Measurements from ENCODE around the gene PAX6.
A peak's percentile ranks its signal among the peaks of the same experiment; 100 is the strongest.

The PAX6 gene

DNA sequence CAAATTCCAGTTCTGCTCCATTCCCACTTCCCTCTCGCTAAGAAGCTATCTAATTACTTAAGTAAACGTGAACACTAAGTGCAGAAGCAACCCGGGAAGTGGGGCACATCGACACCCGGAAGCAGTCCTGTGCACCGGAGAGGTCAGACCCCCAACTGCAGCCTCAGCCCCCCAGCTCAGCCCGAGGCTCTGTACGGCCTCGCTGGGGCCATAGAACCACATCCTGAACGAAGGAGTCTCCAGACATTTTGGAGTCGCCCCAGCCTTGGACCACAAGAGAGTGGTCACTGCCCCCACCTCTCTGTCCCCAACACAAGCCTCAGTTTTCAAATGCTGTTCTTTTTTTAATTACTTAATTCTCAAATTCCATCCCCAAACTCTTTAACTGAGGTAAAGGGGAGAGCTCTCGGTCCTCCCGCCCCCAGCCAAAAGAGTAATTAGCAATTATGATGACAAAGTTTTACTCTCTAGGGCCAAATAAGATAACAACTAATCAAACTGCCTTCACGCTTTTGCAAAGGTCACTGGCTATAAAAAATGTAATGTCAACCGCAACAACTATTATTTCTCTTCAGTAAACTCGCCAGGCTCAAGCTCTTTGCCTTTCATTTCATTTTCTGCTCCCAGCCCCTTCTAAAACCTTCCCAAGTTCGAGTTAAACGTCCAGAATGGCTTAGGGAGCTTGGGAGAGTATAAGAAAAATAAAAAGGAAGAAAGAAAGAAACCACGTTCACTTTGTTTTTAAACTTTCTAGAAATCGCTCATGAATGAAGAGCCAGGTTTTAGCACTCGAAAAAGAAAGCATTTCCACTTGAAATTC is 2.2 kb downstream of the PAX6 start:
- no peak for ATAC-seq (ENCODE audit: low read depth)
- Mint-ChIP-seq H3K36me3 (peaks cover 9% of the 10 kb centered on the region), H3K27ac (no peak overlapping the region), H3K9me3 (peaks cover 8% of the 10 kb centered on the region), H3K4me1 (peaks cover 23% of the 10 kb centered on the region), H3K27me3 (peaks cover 45% of the 10 kb centered on the region), H3K4me3 (peak overlapping the region; percentile 57)
- DNase-seq (ENCODE audit: low spot score in 2 of 2): no peak

GRCh38 chr11:31807799-31808667 is 3.1 kb downstream of the PAX6 start:
- H3K36me3 Mint-ChIP-seq: peaks cover 12% of the 10 kb centered on the region
- H3K27me3 Mint-ChIP-seq: peaks cover 54% of the 10 kb centered on the region
- no peak for DNase-seq (ENCODE audit: low spot score in 2 of 2)
- no peak for ATAC-seq (ENCODE audit: low read depth)
- H3K27ac Mint-ChIP-seq: no peak overlapping the region
- peaks cover 31% of the 10 kb centered on the region for H3K4me1 Mint-ChIP-seq
- no peak overlapping the region for H3K4me3 Mint-ChIP-seq
- H3K9me3 Mint-ChIP-seq: peaks cover 11% of the 10 kb centered on the region

DNA sequence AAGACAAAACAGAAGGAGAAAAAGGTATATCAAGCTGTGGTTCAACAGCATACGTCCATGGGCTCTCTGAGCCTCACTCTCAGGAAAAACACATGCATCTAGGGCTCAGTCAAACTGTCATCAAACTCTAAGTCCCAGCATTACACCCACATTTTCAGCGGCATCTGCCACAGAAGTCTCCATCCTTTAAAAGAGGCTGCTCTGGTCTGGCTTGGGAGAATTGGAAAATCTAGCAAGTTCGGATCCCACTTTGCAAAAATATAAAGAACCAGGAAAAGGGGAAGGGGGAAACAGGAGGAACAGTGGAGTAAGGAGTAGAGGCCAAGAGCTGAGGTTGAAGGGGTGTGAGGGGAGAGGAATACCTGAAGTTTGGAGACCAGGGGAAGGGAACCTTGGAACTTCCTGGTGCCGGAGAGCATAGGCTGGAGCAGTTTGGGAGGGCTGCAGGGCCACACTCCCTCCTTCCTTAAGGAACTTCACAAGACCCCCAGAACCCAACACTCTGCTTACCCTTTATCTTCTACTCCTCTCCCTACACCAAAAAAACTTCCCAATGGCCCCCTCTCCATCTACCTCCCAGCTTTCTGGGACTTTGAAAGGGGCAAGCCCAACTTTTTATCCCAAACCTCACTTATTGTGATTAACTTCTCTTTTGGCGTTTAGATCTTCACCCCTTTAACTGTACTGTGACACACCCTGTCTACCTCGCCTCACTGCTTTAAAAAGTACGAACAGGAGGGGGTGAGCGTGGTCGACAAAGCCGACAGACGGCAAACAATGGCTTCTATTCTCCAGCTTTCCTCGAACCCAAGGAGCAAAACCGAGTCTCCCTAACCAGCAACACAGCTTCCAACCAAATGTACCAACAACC is 4.0 kb downstream of the PAX6 start:
- peaks cover 55% of the 10 kb centered on the region for H3K27me3 Mint-ChIP-seq
- peaks cover 27% of the 10 kb centered on the region for H3K4me1 Mint-ChIP-seq
- H3K4me3 Mint-ChIP-seq: no peak overlapping the region
- peaks cover 14% of the 10 kb centered on the region for H3K9me3 Mint-ChIP-seq
- peak overlapping the region; percentile 72 for H3K27ac Mint-ChIP-seq
- ATAC-seq (ENCODE audit: low read depth) (no peak), DNase-seq (ENCODE audit: low spot score in 2 of 2) (no peak)
- H3K36me3 Mint-ChIP-seq: peaks cover 14% of the 10 kb centered on the region

DNA sequence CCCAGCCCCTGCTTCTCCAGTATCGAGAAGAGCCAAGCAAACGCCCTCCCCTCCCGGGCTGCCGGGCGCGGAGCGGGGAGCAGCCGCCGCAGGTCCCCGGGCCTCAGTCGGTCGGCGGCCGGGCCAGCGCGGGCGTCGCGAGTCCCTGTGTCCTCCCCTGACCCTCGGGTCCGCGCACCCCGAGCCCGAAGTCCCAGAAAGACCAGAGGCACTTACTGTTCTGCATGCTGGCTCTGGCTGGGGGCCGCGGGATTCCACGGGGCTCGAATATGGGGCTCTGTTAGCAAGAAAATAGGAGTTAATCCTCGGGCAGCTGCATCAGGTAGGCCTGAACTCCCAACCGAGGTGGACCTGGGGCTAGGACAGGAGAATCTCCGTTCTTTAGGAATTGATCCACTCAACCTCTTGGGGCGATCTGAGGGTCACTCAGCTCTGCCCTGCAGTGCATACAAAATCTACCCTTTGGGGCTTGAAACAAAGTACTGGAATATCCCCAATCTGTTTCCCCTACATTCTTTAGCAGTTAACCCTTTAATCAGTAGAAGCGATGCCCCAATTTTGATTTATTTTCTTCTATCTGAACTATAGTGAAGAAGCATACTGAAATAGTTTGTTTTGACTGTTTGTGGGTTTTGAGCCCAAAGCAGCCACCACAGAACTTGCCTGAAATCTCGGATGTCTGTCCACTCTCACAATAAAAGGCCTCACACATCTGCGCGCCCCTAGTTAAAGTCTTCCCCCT is 4.8 kb downstream of the PAX6 start:
- H3K4me3 Mint-ChIP-seq: no peak overlapping the region
- peak overlapping the region; percentile 72 for H3K27ac Mint-ChIP-seq
- H3K27me3 Mint-ChIP-seq: peaks cover 56% of the 10 kb centered on the region
- peaks cover 13% of the 10 kb centered on the region for H3K9me3 Mint-ChIP-seq
- ATAC-seq (ENCODE audit: low read depth) (no peak), DNase-seq (ENCODE audit: low spot score in 2 of 2) (peak in 1 of 2 donors; percentile 9)
- peaks cover 24% of the 10 kb centered on the region for H3K4me1 Mint-ChIP-seq
- H3K36me3 Mint-ChIP-seq: peaks cover 13% of the 10 kb centered on the region

- H3K36me3 Mint-ChIP-seq: peaks cover 11% of the 10 kb centered on the region
- no peak overlapping the region for H3K27ac Mint-ChIP-seq
- DNase-seq (ENCODE audit: low spot score in 2 of 2): peak in 1 of 2 donors; percentile 9
- no peak overlapping the region for H3K4me3 Mint-ChIP-seq
- H3K27me3 Mint-ChIP-seq: peaks cover 54% of the 10 kb centered on the region
- peaks cover 19% of the 10 kb centered on the region for H3K4me1 Mint-ChIP-seq
- peaks cover 10% of the 10 kb centered on the region for H3K9me3 Mint-ChIP-seq
- ATAC-seq (ENCODE audit: low read depth): no peak
These were observed 5.4 kb downstream of the PAX6 start for GRCh38 chr11:31805629-31806185.

DNA sequence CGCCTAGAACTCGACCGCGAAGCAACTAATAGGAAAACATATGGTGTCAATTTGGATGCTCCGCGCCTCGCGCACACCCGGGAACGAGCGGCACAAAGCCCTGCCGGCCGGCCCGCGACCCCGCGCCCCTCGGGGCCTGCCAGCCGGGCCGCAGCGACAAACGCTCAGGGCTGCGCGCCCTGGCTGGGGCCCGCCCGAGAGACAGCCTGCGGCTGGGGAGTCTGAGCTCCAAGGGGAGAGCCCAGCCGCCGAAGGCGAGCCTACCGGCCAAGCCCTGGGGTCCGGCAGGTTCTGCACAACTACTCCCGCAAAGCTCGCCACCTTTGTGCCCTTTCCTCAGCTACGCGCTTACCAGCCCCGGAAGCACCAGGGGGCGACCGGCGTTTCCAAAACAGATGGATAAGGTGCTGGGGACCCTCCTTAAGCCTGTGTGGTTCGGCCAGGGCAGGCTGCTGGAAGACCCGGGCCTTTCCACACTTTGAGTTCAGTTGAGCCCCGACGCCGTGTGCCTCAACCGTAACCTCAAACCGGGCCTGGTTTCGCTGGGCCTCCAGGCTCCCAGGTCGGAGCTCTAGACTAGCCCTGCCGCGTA is 6.0 kb downstream of the PAX6 start:
- H3K4me3 Mint-ChIP-seq: no peak overlapping the region
- H3K9me3 Mint-ChIP-seq: peaks cover 13% of the 10 kb centered on the region
- ATAC-seq (ENCODE audit: low read depth) (no peak), DNase-seq (ENCODE audit: low spot score in 2 of 2) (peak in 1 of 2 donors; percentile 11)
- peaks cover 59% of the 10 kb centered on the region for H3K27me3 Mint-ChIP-seq
- peaks cover 14% of the 10 kb centered on the region for H3K36me3 Mint-ChIP-seq
- H3K27ac Mint-ChIP-seq: no peak overlapping the region
- H3K4me1 Mint-ChIP-seq: peaks cover 21% of the 10 kb centered on the region

GRCh38 chr11:31804312-31805036 is 6.6 kb downstream of the PAX6 start:
- Mint-ChIP-seq H3K4me1 (peaks cover 22% of the 10 kb centered on the region), H3K27ac (no peak overlapping the region), H3K27me3 (peaks cover 59% of the 10 kb centered on the region), H3K9me3 (peaks cover 16% of the 10 kb centered on the region), H3K36me3 (peaks cover 15% of the 10 kb centered on the region), H3K4me3 (no peak overlapping the region)
- peak in 1 of 2 donors; percentile 18 for DNase-seq (ENCODE audit: low spot score in 2 of 2)
- no peak for ATAC-seq (ENCODE audit: low read depth)

- H3K4me3 Mint-ChIP-seq: no peak overlapping the region
- ATAC-seq (ENCODE audit: low read depth): no peak
These were observed 7.3 kb downstream of the PAX6 start for GRCh38 chr11:31803813-31804311.

DNA sequence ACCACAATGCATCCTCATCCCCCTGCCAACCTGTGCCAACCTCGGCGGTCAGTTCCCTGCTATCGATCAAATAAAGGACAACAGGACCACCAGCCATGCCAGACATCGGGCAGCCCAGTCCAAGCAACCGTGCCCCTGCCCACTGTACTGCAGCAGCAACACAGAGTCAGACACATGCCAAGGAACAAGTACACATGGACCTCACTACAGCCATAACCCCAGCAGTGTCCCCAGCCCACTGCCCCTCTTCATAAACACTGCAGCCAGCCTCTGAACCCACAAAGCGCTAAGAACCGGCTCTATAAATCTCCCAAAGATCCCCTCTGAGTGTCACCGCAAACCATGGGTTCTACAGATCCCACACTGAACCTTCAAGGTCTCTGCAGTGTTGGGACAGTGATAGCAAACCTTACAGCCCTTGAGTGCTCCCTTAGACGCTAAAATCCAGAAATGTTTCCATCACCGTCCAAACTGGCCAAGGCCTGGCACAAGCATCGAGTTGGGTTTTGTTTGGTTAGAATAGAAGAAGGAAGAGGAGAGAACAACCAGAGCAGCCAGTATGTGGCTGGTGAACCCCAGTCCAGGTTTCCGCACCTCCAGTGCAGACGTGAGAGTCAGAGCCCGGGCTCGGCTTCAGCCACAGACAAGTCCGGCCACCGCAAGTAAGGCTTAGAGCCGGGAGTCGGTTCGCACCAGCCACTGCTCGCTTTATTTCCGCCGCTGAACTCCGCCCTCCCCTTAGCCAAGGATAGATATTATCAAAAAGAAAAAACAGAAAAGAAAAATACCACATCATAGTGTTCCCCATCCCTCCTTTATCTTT is 7.9 kb downstream of the PAX6 start:
- no peak for ATAC-seq (ENCODE audit: low read depth)
- H3K36me3 Mint-ChIP-seq: peaks cover 15% of the 10 kb centered on the region
- H3K4me3 Mint-ChIP-seq: peak overlapping the region; percentile 22
- peaks cover 55% of the 10 kb centered on the region for H3K27me3 Mint-ChIP-seq
- H3K27ac Mint-ChIP-seq: no peak overlapping the region
- peaks cover 13% of the 10 kb centered on the region for H3K9me3 Mint-ChIP-seq
- H3K4me1 Mint-ChIP-seq: peaks cover 19% of the 10 kb centered on the region
- DNase-seq (ENCODE audit: low spot score in 2 of 2): peak in 1 of 2 donors; percentile 12

More at GRCh38 chr11:31803813-31804311, 7.3 kb downstream of the PAX6 start:
- peaks cover 13% of the 10 kb centered on the region for H3K9me3 Mint-ChIP-seq
- peaks cover 19% of the 10 kb centered on the region for H3K4me1 Mint-ChIP-seq
- H3K36me3 Mint-ChIP-seq: peaks cover 15% of the 10 kb centered on the region
- no peak overlapping the region for H3K27ac Mint-ChIP-seq
- no peak for DNase-seq (ENCODE audit: low spot score in 2 of 2)
- peaks cover 57% of the 10 kb centered on the region for H3K27me3 Mint-ChIP-seq

DNA sequence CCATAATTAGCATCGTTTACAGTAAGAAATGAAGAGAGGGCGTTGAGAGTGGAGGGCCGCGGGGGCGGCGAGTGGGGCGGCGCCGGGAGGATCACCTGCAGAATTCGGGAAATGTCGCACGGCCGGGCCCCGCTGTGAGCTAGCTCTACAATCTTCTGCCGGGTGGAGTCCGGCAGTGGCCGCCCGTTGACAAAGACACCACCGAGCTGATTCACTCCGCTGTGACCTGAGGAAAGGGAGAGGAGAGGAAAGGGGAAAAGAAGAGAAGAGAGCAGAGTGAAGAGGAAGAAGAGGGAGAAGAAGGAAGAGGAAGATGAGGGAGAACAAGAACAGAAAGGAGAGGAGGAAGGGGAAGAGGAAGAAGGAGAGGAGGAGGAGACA is 8.5 kb downstream of the PAX6 start:
- peaks cover 13% of the 10 kb centered on the region for H3K9me3 Mint-ChIP-seq
- peaks cover 57% of the 10 kb centered on the region for H3K27me3 Mint-ChIP-seq
- H3K36me3 Mint-ChIP-seq: peaks cover 18% of the 10 kb centered on the region
- H3K4me3 Mint-ChIP-seq: peak overlapping the region; percentile 22
- no peak overlapping the region for H3K27ac Mint-ChIP-seq
- DNase-seq (ENCODE audit: low spot score in 2 of 2) (peak in 1 of 2 donors; percentile 9), ATAC-seq (ENCODE audit: low read depth) (no peak)
- H3K4me1 Mint-ChIP-seq: peaks cover 19% of the 10 kb centered on the region

GRCh38 chr11:31802000-31802551 is 9.0 kb downstream of the PAX6 start:
- ATAC-seq (ENCODE audit: low read depth): no peak
- Mint-ChIP-seq H3K36me3 (peaks cover 18% of the 10 kb centered on the region), H3K27ac (no peak overlapping the region), H3K27me3 (peaks cover 54% of the 10 kb centered on the region), H3K4me3 (no peak overlapping the region), H3K9me3 (peaks cover 13% of the 10 kb centered on the region), H3K4me1 (peaks cover 21% of the 10 kb centered on the region)
- DNase-seq (ENCODE audit: low spot score in 2 of 2): no peak
